ENCODE data around the gene GALNT18.

The GALNT18 gene

GRCh38 chr11:11588891-11589290 is 32.9 kb downstream of the GALNT18 start:
- POLR2A ChIA-PET = no interaction called here
- TF ChIP-seq CTCF (IDR thresholded peaks at IDR 0.05; ENCODE audit: control extremely low read depth, extremely low read depth, low read depth, missing control alignments) = no peak
- CTCF ChIA-PET = interaction anchor here (1.0 to 1.5 kb wide), 3 partner anchors 17 to 51 kb away, joined by 3 to 5 read pairs (median 3); no protein-coding TSS in a partner anchor
- DNase-seq (ENCODE audit: extremely low spot score) = no peak

GRCh38 chr11:11588243-11588642 is 33.6 kb downstream of the GALNT18 start:
- CTCF ChIA-PET = interaction anchor here (1.5 to 2.0 kb wide), 2 partner anchors 12 to 17 kb away, joined by 4 to 5 read pairs; no protein-coding TSS in a partner anchor

GRCh38 chr11:11587122-11587521 is 34.7 kb downstream of the GALNT18 start:
- POLR2A ChIA-PET = no interaction called here
- no peak for DNase-seq (ENCODE audit: extremely low spot score)
- TF ChIP-seq CTCF (IDR thresholded peaks at IDR 0.05; ENCODE audit: control extremely low read depth, extremely low read depth, low read depth, missing control alignments) = no peak
- CTCF ChIA-PET = interaction anchor here (1.5 to 2.0 kb wide), 3 partner anchors 11 to 15 kb away, joined by 3 to 7 read pairs (median 4); no protein-coding TSS in a partner anchor

More at GRCh38 chr11:11588243-11588642, 33.6 kb downstream of the GALNT18 start:
- no peak for TF ChIP-seq CTCF (IDR thresholded peaks at IDR 0.05; ENCODE audit: control extremely low read depth, extremely low read depth, low read depth, missing control alignments)
- DNase-seq (ENCODE audit: extremely low spot score) = no peak
- POLR2A ChIA-PET = no interaction called here

- DNase-seq (ENCODE audit: extremely low spot score) = no peak
- CTCF ChIA-PET = interaction anchor here (1.5 to 2.0 kb wide), 3 partner anchors 10 to 14 kb away, joined by 3 to 7 read pairs (median 4); no protein-coding TSS in a partner anchor
- no peak for TF ChIP-seq CTCF (IDR thresholded peaks at IDR 0.05; ENCODE audit: control extremely low read depth, extremely low read depth, low read depth, missing control alignments)
- POLR2A ChIA-PET = no interaction called here
Observed at GRCh38 chr11:11586465-11586864, 35.3 kb downstream of the GALNT18 start.

- DNase-seq (ENCODE audit: extremely low spot score) = no peak
- CTCF ChIA-PET = interaction anchor here (1.3 to 1.7 kb wide), 4 partner anchors 9 to 107 kb away, joined by 3 to 5 read pairs (median 4); no protein-coding TSS in a partner anchor
- no peak for TF ChIP-seq CTCF (IDR thresholded peaks at IDR 0.05; ENCODE audit: control extremely low read depth, extremely low read depth, low read depth, missing control alignments)
- POLR2A ChIA-PET = no interaction called here
Observed at GRCh38 chr11:11584937-11585336, 36.9 kb downstream of the GALNT18 start.

GRCh38 chr11:11584530-11584810 is 37.3 kb downstream of the GALNT18 start:
- CTCF ChIA-PET = interaction anchor here (1.3 to 1.7 kb wide), 4 partner anchors 10 to 107 kb away, joined by 3 to 5 read pairs (median 4); no protein-coding TSS in a partner anchor
- no peak for DNase-seq (ENCODE audit: extremely low spot score)
- no peak for TF ChIP-seq CTCF (IDR thresholded peaks at IDR 0.05; ENCODE audit: control extremely low read depth, extremely low read depth, low read depth, missing control alignments)
- POLR2A ChIA-PET = no interaction called here
